Colonic mucosa (tissue), 4 donors: ENCODE data around the gene CCNE1. TPM values are rescaled to one million over a fixed set of nuclear protein-coding genes. Genes with fewer than 3 reads are reported as not detected.
"Not testable (repeated sequence)": the region's sequence is repeated elsewhere in the genome, so short reads cannot be mapped to it uniquely, and the experiment has no call there.

Experiments used
- DNase-seq: peaks from one replicate; pipeline ENCODE4 v3.0.0-alpha.2; 2020
- H3K27ac ChIP-seq: fragments of 200-600 bp; one replicate; pipeline ENCODE4 v1.8.0; 2021
- H3K27me3 ChIP-seq: fragments of 200-600 bp; one replicate; pipeline ENCODE4 v1.8.0; 2021
- H3K36me3 ChIP-seq: fragments of 200-600 bp; one replicate; pipeline ENCODE4 v1.8.0; 2021
- H3K4me1 ChIP-seq: fragments of 200-600 bp; one replicate; pipeline ENCODE4 v1.8.0; 2021; ENCODE audit warnings: mild to moderate bottlenecking
- H3K4me3 ChIP-seq: fragments of 200-600 bp; one replicate; pipeline ENCODE4 v1.8.0; 2021
- H3K9ac ChIP-seq, 2 donors: one replicate each; pipeline ENCODE4 v1.7.0; 2013; ENCODE audit warnings: control low read depth in 2 of 2, low read depth in 2 of 2, low read length in 2 of 2
- H3K9me3 ChIP-seq: fragments of 200-600 bp; one replicate; pipeline ENCODE4 v1.8.0; 2021
- intact Hi-C: fragments of 100-400 bp; cut with DNase I; formaldehyde crosslinking; loops from one replicate; pipeline ENCODE4 v1.14.1; 2022
- total RNA-seq, 2 donors: library from RNA; stranded (reverse); fragmentation: NEBNext Ultra II Directional in 1 of 2; extraction: Animal tissue kit (Norgen Biotek cat#: 25700) in 1 of 2; gene quantifications; one replicate each; pipeline ENCODE4 v1.2.1, GENCODE V29; 2021
- TF ChIP-seq, protein P1 (sequence below): fragments of 200-600 bp; IDR thresholded peaks from one replicate; pipeline ENCODE4 v1.8.0; 2022; ENCODE audit warnings: antibody characterized with exemption, mild to moderate bottlenecking
- donor health status: healthy.
- donor health status: DM: no; HTN: no; CAD: no.
- donor health status: DM: no; HTN: no; CAD: no.

The CCNE1 gene
- total RNA-seq, 2 donors from 2014 or later: 5.1 to 10.6 TPM

DNA sequence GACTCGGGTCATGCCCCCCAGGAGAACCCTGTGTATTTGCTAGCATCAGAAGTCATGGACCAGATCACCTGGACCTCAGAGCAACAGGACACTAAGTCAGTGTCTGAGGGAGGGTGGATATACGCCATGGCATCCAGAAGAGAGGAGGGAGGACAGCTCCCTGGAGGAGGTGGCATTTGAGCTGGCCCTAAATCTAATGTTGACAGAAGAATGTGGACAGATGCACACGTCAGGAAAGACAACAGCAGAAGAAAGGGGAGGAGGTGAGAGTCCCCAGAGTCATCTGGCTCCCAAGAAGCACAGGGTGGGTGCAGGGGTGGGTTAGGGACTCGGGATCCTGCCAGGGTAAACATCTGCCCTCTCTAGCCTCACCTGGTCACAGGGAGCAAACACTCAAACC is 24.5 kb upstream of the CCNE1 start:
- H3K27me3 ChIP-seq: no peaks in the 10 kb centered on the region
- H3K9me3 ChIP-seq: no peaks in the 10 kb centered on the region
- H3K27ac ChIP-seq: no peak overlapping the region
- H3K36me3 ChIP-seq: no peaks in the 10 kb centered on the region
- no peak overlapping the region for H3K4me3 ChIP-seq
- intact Hi-C loops: no loop called here
- no peaks in the 10 kb centered on the region for H3K4me1 ChIP-seq
- no peak overlapping the region for H3K9ac ChIP-seq
- TF ChIP-seq, protein P1, sequence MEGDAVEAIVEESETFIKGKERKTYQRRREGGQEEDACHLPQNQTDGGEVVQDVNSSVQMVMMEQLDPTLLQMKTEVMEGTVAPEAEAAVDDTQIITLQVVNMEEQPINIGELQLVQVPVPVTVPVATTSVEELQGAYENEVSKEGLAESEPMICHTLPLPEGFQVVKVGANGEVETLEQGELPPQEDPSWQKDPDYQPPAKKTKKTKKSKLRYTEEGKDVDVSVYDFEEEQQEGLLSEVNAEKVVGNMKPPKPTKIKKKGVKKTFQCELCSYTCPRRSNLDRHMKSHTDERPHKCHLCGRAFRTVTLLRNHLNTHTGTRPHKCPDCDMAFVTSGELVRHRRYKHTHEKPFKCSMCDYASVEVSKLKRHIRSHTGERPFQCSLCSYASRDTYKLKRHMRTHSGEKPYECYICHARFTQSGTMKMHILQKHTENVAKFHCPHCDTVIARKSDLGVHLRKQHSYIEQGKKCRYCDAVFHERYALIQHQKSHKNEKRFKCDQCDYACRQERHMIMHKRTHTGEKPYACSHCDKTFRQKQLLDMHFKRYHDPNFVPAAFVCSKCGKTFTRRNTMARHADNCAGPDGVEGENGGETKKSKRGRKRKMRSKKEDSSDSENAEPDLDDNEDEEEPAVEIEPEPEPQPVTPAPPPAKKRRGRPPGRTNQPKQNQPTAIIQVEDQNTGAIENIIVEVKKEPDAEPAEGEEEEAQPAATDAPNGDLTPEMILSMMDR: no peak
- DNase-seq: no peak

- Histone ChIP-seq H3K9ac (no peak overlapping the region), H3K27me3 (no peaks in the 10 kb centered on the region), H3K36me3 (no peaks in the 10 kb centered on the region), H3K9me3 (no peaks in the 10 kb centered on the region), H3K27ac (no peak overlapping the region), H3K4me3 (no peak overlapping the region), H3K4me1 (no peaks in the 10 kb centered on the region)
- DNase-seq: no peak
- intact Hi-C loops: no loop called here
- TF ChIP-seq, protein P1: no peak
Observed at GRCh38 chr19:29789007-29789406, 22.8 kb upstream of the CCNE1 start.

GRCh38 chr19:29793116-29793727 is 18.6 kb upstream of the CCNE1 start:
- intact Hi-C loops: no loop called here
- Histone ChIP-seq H3K4me1 (no peaks in the 10 kb centered on the region), H3K4me3 (no peak overlapping the region), H3K9ac (no peak overlapping the region), H3K9me3 (no peaks in the 10 kb centered on the region), H3K36me3 (no peaks in the 10 kb centered on the region), H3K27me3 (no peaks in the 10 kb centered on the region), H3K27ac (no peak overlapping the region)
- TF ChIP-seq, protein P1: no peak
- no peak for DNase-seq

DNA sequence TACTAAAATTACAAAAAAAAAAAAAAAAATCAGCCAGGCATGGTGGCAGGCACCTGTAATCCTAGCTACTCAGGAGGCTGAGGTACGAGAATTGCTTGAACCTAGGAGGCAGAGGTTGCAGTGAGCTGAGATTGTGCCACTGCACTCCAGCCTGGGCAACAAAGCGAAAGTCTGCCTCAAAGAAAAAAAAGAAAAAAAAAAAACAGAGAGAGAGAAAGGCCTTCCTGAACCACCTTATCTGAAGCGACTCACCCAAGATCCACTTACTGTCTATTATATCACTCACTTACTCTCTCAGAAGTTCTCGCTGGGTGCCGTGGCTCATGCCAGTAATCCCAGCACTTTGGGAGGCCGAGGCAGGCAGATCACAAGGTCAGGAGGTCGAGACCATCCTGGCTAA is 17.3 kb upstream of the CCNE1 start:
- H3K4me1 ChIP-seq, H3K4me3 ChIP-seq, intact Hi-C loops, H3K36me3 ChIP-seq, H3K9me3 ChIP-seq, H3K27me3 ChIP-seq, H3K9ac ChIP-seq, DNase-seq, H3K27ac ChIP-seq: not testable (repeated sequence)

GRCh38 chr19:29795461-29796172 is 16.2 kb upstream of the CCNE1 start:
- DNase-seq: no peak
- no peak overlapping the region for H3K27ac ChIP-seq
- intact Hi-C loops: no loop called here

More at GRCh38 chr19:29795461-29796172, 16.2 kb upstream of the CCNE1 start:
- Histone ChIP-seq H3K9ac (no peak overlapping the region), H3K4me3 (no peak overlapping the region), H3K27me3 (no peaks in the 10 kb centered on the region), H3K4me1 (no peaks in the 10 kb centered on the region), H3K9me3 (no peaks in the 10 kb centered on the region), H3K36me3 (no peaks in the 10 kb centered on the region)
- TF ChIP-seq, protein P1: no peak
